ENCODE results near the gene STARD5.

Gene STARD5

GRCh38 chr15:81289910-81290309 lies 34.0 kb downstream of the STARD5 start:
- H3K79me2 ChIP-seq (ENCODE audit: insufficient read depth, low read length): peaks cover 7% of the 10 kb centered on the region
- no peaks in the 10 kb centered on the region for H3K27me3 ChIP-seq (ENCODE audit: insufficient read depth, low read length, poor library complexity)
- H3K4me1 ChIP-seq (ENCODE audit: insufficient read depth, low read length): peaks cover 54% of the 10 kb centered on the region
- H3K9me3 ChIP-seq (ENCODE audit: insufficient read depth, low read length, severe bottlenecking): no peaks in the 10 kb centered on the region
- H4K20me1 ChIP-seq (ENCODE audit: insufficient read depth, low read length): no peaks in the 10 kb centered on the region
- H3K36me3 ChIP-seq (ENCODE audit: insufficient read depth, low read length): no peaks in the 10 kb centered on the region
- no peak overlapping the region for H3K4me3 ChIP-seq (ENCODE audit: low read depth in 1 of 2, low read length in 2 of 2)
- ATAC-seq (ENCODE audit: insufficient read depth, low read depth) (no peak), DNase-seq (no peak)
- TF ChIP-seq EZH2 (IDR thresholded peaks at IDR 0.05; ENCODE audit: borderline replicate concordance, low read depth, low read length, severe bottlenecking) (no peak), CTCF (IDR thresholded peaks at IDR 0.05; ENCODE audit: borderline replicate concordance, extremely low read depth, low read length, poor library complexity, severe bottlenecking) (no peak)
- no peak overlapping the region for H2AFZ ChIP-seq (ENCODE audit: low read depth, low read length)
- H3K27ac ChIP-seq (ENCODE audit: low read length): no peak overlapping the region
- H3K9ac ChIP-seq (ENCODE audit: low read depth, low read length): no peak overlapping the region
- no peak overlapping the region for H3K4me2 ChIP-seq (ENCODE audit: insufficient read depth, low read length)

GRCh38 chr15:81288616-81289015 lies 35.3 kb downstream of the STARD5 start:
- H3K4me3 ChIP-seq (ENCODE audit: low read depth in 1 of 2, low read length in 2 of 2): no peak overlapping the region
- TF ChIP-seq EZH2 (IDR thresholded peaks at IDR 0.05; ENCODE audit: borderline replicate concordance, low read depth, low read length, severe bottlenecking) (no peak), CTCF (IDR thresholded peaks at IDR 0.05; ENCODE audit: borderline replicate concordance, extremely low read depth, low read length, poor library complexity, severe bottlenecking) (no peak)

GRCh38 chr15:81288040-81288439 lies 35.9 kb downstream of the STARD5 start:
- no peak overlapping the region for H3K4me2 ChIP-seq (ENCODE audit: insufficient read depth, low read length)
- no peaks in the 10 kb centered on the region for H3K27me3 ChIP-seq (ENCODE audit: insufficient read depth, low read length, poor library complexity)
- no peak overlapping the region for H2AFZ ChIP-seq (ENCODE audit: low read depth, low read length)

More at GRCh38 chr15:81288616-81289015, 35.3 kb downstream of the STARD5 start:
- no peak overlapping the region for H3K27ac ChIP-seq (ENCODE audit: low read length)
- ATAC-seq (ENCODE audit: insufficient read depth, low read depth) (no peak), DNase-seq (no peak)
- 0 out of 2 replicates have a peak overlapping the region, but pooled peaks have one; percentile 17 for H2AFZ ChIP-seq (ENCODE audit: low read depth, low read length)
- H3K79me2 ChIP-seq (ENCODE audit: insufficient read depth, low read length): no peaks in the 10 kb centered on the region
- peaks cover 41% of the 10 kb centered on the region for H3K4me1 ChIP-seq (ENCODE audit: insufficient read depth, low read length)
- H3K36me3 ChIP-seq (ENCODE audit: insufficient read depth, low read length): no peaks in the 10 kb centered on the region
- H3K9ac ChIP-seq (ENCODE audit: low read depth, low read length): no peak overlapping the region
- H3K4me2 ChIP-seq (ENCODE audit: insufficient read depth, low read length): no peak overlapping the region
- no peaks in the 10 kb centered on the region for H4K20me1 ChIP-seq (ENCODE audit: insufficient read depth, low read length)
- no peaks in the 10 kb centered on the region for H3K9me3 ChIP-seq (ENCODE audit: insufficient read depth, low read length, severe bottlenecking)
- no peaks in the 10 kb centered on the region for H3K27me3 ChIP-seq (ENCODE audit: insufficient read depth, low read length, poor library complexity)

More at GRCh38 chr15:81288040-81288439, 35.9 kb downstream of the STARD5 start:
- H3K27ac ChIP-seq (ENCODE audit: low read length): no peak overlapping the region
- no peak overlapping the region for H3K9ac ChIP-seq (ENCODE audit: low read depth, low read length)
- H3K4me3 ChIP-seq (ENCODE audit: low read depth in 1 of 2, low read length in 2 of 2): no peak overlapping the region
- peaks cover 35% of the 10 kb centered on the region for H3K4me1 ChIP-seq (ENCODE audit: insufficient read depth, low read length)
- no peaks in the 10 kb centered on the region for H4K20me1 ChIP-seq (ENCODE audit: insufficient read depth, low read length)
- DNase-seq (no peak), ATAC-seq (ENCODE audit: insufficient read depth, low read depth) (no peak)
- H3K36me3 ChIP-seq (ENCODE audit: insufficient read depth, low read length): no peaks in the 10 kb centered on the region
- no peaks in the 10 kb centered on the region for H3K79me2 ChIP-seq (ENCODE audit: insufficient read depth, low read length)
- H3K9me3 ChIP-seq (ENCODE audit: insufficient read depth, low read length, severe bottlenecking): no peaks in the 10 kb centered on the region
- no peak for TF ChIP-seq EZH2 (IDR thresholded peaks at IDR 0.05; ENCODE audit: borderline replicate concordance, low read depth, low read length, severe bottlenecking)
- TF ChIP-seq CTCF (IDR thresholded peaks at IDR 0.05; ENCODE audit: borderline replicate concordance, extremely low read depth, low read length, poor library complexity, severe bottlenecking): no peak

Data from DND-41 (cell line).